Cerebellar nuclear complex (tissue), 1 donor: Measurements from ENCODE around the gene ASZ1.
"Not testable (repeated sequence)": the region's sequence is repeated elsewhere in the genome, so short reads cannot be mapped to it uniquely, and the experiment has no call there.

Experiments used
- DNase-seq, 2 experiments: peaks; one replicate each; lab custom pipeline; 2025; lab: John Stamatoyannopoulos, UW

ASZ1 gene

GRCh38 chr7:117427258-117427701, at the start of gene ASZ1:
TSS of gene ASZ1 (minus strand) at chr7:117427493. CDS start at chr7:117427460, 33 bp downstream.
- DNase-seq: no peak

- no peak for DNase-seq
Measured at GRCh38 chr7:117476557-117477215, 49.4 kb upstream of the ASZ1 start.

- no peak for DNase-seq
Measured at GRCh38 chr7:117472335-117472734, 45.0 kb upstream of the ASZ1 start.

- no peak for DNase-seq
Measured at GRCh38 chr7:117470777-117471176, 43.5 kb upstream of the ASZ1 start.

GRCh38 chr7:117468174-117468573, 40.9 kb upstream of the ASZ1 start:
- DNase-seq: no peak

GRCh38 chr7:117460815-117461214, 33.5 kb upstream of the ASZ1 start:
- not testable (repeated sequence) for DNase-seq

- DNase-seq: no peak
Measured at GRCh38 chr7:117459735-117460134, 32.4 kb upstream of the ASZ1 start.

GRCh38 chr7:117458977-117459583, 31.8 kb upstream of the ASZ1 start:
- no peak for DNase-seq

- no peak for DNase-seq
Measured at GRCh38 chr7:117448655-117449054, 21.4 kb upstream of the ASZ1 start.

- DNase-seq: no peak
Measured at GRCh38 chr7:117446220-117446815, 19.0 kb upstream of the ASZ1 start.

- no peak for DNase-seq
Measured at GRCh38 chr7:117445206-117445605, 17.9 kb upstream of the ASZ1 start.

GRCh38 chr7:117444646-117445045, 17.4 kb upstream of the ASZ1 start:
- no peak for DNase-seq

GRCh38 chr7:117435475-117436043, 8.3 kb upstream of the ASZ1 start:
- no peak for DNase-seq

GRCh38 chr7:117424090-117424829, 3.0 kb downstream of the ASZ1 start:
- DNase-seq: no peak

- not testable (repeated sequence) for DNase-seq
Measured at GRCh38 chr7:117414591-117414990, 12.7 kb downstream of the ASZ1 start.

- no peak for DNase-seq
Measured at GRCh38 chr7:117412946-117413559, 14.2 kb downstream of the ASZ1 start.

- no peak for DNase-seq
Measured at GRCh38 chr7:117412390-117412789, 14.9 kb downstream of the ASZ1 start.

- DNase-seq: no peak
Measured at GRCh38 chr7:117411539-117411938, 15.8 kb downstream of the ASZ1 start.

GRCh38 chr7:117408831-117409230, 18.5 kb downstream of the ASZ1 start:
- no peak for DNase-seq

GRCh38 chr7:117405519-117405918, 21.8 kb downstream of the ASZ1 start:
- no peak for DNase-seq

- no peak for DNase-seq
Measured at GRCh38 chr7:117403737-117404136, 23.6 kb downstream of the ASZ1 start.

GRCh38 chr7:117402109-117402508, 25.2 kb downstream of the ASZ1 start:
- no peak for DNase-seq
